GM12864 (cell line): ENCODE measurements around the gene TMEM184B.

Experiments
- DNase-seq: peaks from one replicate; pipeline ENCODE4 v3.0.0-alpha.2; 2011; ENCODE audit warnings: low read depth
- H3K4me3 ChIP-seq: 2 replicates; pipeline ENCODE4 v1.5.1; 2011; ENCODE audit warnings: mild to moderate bottlenecking, low read depth, low read length, control low read depth
- TF ChIP-seq, protein P1 (sequence below): IDR thresholded peaks from 2 replicates; pipeline ENCODE4 v1.5.1; 2011; ENCODE audit warnings: low read depth, mild to moderate bottlenecking, moderate library complexity, low read length, control low read depth, inconsistent platforms; ENCODE audit errors: missing control alignments

Gene TMEM184B

DNA sequence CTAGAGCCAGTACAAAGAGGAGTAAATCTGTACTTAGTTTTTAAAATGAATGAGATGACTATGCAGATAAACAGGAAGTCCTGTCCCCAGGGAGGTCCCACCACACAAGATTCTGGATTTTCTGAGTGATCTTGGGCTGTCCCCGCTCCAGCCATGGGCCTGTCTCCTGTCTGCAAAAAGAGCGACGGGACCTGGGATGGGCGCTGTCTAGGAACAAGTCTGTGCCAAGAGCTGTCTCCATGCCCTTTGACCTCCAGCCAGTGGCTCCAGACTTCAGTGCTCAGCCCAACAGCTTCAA is 38.5 kb upstream of the TMEM184B start:
- no peak overlapping the region for H3K4me3 ChIP-seq
- no peak for DNase-seq
- TF ChIP-seq, protein P1, sequence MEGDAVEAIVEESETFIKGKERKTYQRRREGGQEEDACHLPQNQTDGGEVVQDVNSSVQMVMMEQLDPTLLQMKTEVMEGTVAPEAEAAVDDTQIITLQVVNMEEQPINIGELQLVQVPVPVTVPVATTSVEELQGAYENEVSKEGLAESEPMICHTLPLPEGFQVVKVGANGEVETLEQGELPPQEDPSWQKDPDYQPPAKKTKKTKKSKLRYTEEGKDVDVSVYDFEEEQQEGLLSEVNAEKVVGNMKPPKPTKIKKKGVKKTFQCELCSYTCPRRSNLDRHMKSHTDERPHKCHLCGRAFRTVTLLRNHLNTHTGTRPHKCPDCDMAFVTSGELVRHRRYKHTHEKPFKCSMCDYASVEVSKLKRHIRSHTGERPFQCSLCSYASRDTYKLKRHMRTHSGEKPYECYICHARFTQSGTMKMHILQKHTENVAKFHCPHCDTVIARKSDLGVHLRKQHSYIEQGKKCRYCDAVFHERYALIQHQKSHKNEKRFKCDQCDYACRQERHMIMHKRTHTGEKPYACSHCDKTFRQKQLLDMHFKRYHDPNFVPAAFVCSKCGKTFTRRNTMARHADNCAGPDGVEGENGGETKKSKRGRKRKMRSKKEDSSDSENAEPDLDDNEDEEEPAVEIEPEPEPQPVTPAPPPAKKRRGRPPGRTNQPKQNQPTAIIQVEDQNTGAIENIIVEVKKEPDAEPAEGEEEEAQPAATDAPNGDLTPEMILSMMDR: no peak

DNA sequence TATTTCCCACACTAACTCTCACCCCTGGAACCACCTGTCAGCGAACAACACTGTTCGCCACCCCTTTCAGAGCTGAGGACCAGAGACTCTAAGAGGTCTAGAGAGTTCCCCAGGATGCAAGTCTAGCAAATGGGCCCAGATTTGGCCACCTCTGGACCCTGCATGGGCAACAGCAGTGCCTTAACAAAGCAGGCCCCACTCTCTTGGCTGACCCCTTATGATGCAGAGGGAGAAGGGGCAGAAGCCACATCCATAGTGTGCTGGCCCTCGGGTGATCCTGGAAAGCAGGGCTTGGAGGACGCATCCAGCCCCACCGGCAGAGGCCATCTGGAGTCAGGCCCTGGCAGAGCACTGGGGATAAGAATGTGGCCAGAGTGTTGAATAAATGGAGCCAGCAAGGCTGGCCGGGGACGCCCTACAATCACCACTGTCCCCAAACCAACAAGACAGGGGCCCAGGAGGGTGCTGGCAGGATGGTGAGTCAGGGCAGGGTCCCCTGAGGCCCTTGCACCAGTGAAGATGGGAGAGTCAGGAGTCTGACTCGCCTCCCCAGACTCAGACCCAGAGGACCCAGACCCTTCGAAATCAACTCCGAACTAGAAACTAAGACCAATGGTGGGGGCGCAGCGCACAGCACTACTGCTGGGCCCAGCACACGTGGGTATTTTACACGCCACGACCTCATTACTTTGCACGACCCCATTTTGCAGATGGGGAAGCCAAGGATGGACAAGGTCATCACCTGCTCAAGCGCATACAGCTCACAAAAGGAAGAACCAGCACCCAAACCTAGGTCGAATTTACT is 37.9 kb upstream of the TMEM184B start:
- TF ChIP-seq, protein P1: no peak
- DNase-seq: no peak
- no peak overlapping the region for H3K4me3 ChIP-seq

DNA sequence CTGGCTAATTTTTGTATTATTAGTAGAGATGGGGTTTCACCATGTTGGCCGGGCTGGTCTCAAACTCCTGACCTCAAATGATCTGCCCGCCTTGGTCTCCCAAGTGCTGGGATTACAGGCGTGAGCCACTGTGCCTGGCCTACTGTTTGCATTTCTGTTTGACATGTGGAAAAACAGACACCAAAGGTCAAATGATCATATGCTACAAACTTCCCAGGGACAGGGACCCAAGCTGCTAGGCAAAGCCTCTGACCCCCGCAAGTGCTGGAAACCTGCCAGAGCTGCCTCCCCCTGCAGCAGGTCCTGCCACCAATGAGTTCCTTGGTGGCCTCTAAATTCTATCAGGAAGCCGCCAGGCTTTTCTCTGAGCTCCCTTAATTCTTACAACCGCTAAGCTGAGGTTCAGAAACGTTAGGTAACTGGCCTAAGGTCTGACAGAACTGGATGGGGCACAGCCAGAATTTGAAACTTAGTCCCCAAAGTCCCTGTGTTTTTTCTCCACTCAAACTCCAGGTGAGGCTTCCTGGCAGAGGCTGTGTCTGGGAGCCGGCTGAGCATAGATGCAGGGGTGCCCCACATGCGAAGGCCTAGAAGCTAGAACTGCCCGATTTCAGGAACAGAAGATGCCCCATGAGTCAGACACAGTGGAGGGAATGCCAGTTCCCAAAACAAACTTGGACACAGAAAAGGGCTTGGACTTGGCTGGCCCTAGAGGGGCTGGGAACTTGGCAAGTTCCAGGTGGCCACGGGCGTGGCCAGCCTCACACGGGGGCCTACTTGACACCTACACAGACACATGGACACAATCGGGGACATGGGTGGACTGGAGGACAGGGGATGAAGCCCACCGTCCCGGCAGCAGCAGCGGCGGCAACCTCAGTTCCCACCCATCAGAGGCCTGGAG is 37.1 kb upstream of the TMEM184B start:
- no peak overlapping the region for H3K4me3 ChIP-seq
- TF ChIP-seq, protein P1: no peak
- no peak for DNase-seq

DNA sequence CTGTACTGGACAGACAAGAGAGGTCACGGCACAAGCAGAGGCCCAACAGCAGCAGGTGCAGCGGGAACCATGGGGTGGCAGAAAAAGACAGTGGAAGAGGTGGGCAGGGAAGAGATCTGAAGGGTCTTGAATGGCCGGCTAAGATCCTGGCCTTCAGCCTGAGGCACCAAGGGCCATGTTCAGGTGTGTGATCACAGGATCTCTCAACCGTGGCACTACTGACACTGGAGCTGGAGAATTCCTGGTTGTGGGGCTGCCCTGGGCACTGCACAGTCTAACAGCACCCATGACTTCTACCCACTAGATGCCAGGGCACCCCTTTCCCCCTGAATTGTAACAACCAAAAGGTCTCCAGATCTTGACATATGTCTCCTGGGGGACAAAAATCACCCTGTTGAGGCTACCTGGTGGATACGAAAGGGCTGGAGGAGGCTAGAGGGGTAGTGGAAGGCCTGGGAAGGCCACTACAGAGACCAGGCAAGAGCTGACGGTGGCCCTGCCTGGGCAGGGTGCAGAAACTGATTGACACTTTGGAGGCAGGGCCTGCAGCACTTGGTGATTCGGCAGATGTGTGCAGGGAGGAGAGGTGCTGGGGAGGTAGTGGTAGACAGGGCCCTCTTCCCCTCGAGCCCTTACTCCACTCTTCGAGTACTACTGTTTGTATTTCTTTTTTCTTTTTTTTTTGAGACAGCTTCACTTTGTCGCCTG is 36.1 kb upstream of the TMEM184B start:
- TF ChIP-seq, protein P1: no peak
- no peak for DNase-seq
- no peak overlapping the region for H3K4me3 ChIP-seq

DNA sequence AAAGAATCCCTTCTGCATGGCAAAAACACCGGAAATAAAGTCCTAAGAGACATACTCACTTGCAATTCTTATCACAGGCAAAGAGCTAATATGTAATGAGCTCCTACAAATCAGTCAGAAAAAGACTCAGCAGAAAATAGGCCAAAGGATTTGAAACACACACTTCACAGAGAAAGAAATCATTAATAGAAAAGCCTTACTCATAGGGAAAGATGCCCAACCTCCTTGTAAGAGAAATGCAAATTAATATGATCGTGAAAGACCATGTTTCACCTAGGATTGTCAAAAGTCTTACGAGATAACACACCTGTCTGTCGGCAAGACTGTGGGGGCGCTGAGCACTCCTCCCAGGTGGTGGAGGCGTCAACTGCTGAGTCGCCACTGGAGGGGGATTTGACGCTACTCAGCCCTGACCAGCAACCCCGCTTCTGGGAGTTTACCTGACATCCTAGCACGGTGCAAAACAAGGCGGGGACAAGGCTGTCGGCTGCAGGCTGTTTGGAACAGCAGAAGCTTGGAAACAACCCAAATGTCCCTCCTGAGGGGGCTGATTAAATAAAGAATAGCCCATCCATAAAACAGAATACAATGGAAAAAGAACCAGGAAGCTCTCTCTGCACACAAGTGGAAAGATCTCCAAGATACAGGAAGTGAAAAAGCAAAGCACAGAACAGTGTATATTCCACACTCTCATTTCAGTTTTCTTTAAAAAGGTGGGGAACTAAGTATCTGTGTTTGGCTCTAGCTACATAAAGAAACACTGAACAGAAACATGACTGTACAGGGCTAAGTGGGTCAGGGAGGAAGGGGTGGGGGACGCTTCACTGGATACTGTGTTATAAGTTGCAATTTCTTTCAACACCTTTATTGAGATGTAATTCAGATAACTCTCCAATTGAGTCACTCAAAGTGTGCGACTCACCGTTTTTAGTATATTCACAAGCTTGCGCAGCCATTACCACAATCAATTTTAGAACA is 33.0 kb upstream of the TMEM184B start:
- DNase-seq: peak; percentile 91

More for the DNA sequence above, 33.0 kb upstream of the TMEM184B start:
- peak overlapping the region; percentile 23 for H3K4me3 ChIP-seq
- TF ChIP-seq, protein P1: peak; percentile 28
